ENCODE measurements around the gene BTD. TPM values are rescaled to one million over a fixed set of nuclear protein-coding genes. Genes with fewer than 3 reads are reported as not detected.

The BTD gene
- total and polyA plus RNA-seq, 2 experiments from 2014 or later: 17.8 to 20.0 TPM

DNA sequence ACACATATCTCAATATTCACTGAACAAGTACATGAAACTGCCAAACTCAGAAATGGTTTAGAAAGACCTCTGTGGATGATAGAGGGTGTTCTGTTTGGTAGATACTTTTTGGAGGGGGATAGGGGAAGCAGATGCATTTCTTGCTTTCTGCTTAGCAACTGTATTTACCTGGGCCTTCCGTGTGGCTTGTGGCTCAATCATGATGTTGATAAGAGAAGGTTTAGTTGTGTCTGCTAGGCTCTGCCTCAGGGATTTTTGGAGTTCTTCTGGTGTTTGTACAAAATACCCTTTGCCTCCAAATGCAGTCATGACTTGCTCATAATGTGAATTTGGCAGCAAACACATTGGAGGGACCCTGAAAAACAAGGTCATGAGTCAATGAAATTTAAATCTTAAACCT lies 38.4 kb upstream of the BTD start:
- H3K4me3 Mint-ChIP-seq: no peak overlapping the region
- H3K4me3 ChIP-seq: no peak overlapping the region
- no peaks in the 10 kb centered on the region; the same call in 1 of the 2 replicates for H3F3A ChIP-seq (replicated peaks; ENCODE audit: low read depth)
- H4K20me1 ChIP-seq (replicated peaks; ENCODE audit: insufficient read depth): no peaks in the 10 kb centered on the region; the same call in 1 of the 2 replicates
- no peak overlapping the region for H3K4me2 ChIP-seq
- no peaks in the 10 kb centered on the region for H3K27me3 Mint-ChIP-seq (ENCODE audit: insufficient read depth, low read depth, poor library complexity)
- no peaks in the 10 kb centered on the region for H3K4me1 ChIP-seq (ENCODE audit: insufficient read depth)
- no peak overlapping the region for H3K27ac ChIP-seq (ENCODE audit: low read depth)
- H2AFZ ChIP-seq: no peak overlapping the region
- TF ChIP-seq ZNF462 (CRISPR knock-in tag; IDR thresholded peaks at IDR 0.05) (no peak), EZH2phosphoT487 (IDR thresholded peaks at IDR 0.05; ENCODE audit: unreplicated experiment) (no peak), JUNB (IDR thresholded peaks at IDR 0.05; ENCODE audit: unreplicated experiment) (no peak), POLR2AphosphoS5 (IDR thresholded peaks at IDR 0.05; ENCODE audit: low read depth) (no peak), ETS1 (IDR thresholded peaks at IDR 0.05) (no peak), ZNF331 (CRISPR knock-in tag; IDR thresholded peaks at IDR 0.05; ENCODE audit: low read depth) (no peak), STAT1 (IDR thresholded peaks at IDR 0.05; ENCODE audit: unreplicated experiment) (no peak), CREB1 (CRISPR knock-in tag; IDR thresholded peaks at IDR 0.05; ENCODE audit: low read depth) (no peak), ZNF114 (CRISPR knock-in tag; IDR thresholded peaks at IDR 0.05) (no peak), NANOG (IDR thresholded peaks at IDR 0.05; ENCODE audit: borderline replicate concordance) (no peak), EZH2 (IDR thresholded peaks at IDR 0.05; ENCODE audit: low read depth, unreplicated experiment) (no peak)
- TF ChIP-seq, protein P1, sequence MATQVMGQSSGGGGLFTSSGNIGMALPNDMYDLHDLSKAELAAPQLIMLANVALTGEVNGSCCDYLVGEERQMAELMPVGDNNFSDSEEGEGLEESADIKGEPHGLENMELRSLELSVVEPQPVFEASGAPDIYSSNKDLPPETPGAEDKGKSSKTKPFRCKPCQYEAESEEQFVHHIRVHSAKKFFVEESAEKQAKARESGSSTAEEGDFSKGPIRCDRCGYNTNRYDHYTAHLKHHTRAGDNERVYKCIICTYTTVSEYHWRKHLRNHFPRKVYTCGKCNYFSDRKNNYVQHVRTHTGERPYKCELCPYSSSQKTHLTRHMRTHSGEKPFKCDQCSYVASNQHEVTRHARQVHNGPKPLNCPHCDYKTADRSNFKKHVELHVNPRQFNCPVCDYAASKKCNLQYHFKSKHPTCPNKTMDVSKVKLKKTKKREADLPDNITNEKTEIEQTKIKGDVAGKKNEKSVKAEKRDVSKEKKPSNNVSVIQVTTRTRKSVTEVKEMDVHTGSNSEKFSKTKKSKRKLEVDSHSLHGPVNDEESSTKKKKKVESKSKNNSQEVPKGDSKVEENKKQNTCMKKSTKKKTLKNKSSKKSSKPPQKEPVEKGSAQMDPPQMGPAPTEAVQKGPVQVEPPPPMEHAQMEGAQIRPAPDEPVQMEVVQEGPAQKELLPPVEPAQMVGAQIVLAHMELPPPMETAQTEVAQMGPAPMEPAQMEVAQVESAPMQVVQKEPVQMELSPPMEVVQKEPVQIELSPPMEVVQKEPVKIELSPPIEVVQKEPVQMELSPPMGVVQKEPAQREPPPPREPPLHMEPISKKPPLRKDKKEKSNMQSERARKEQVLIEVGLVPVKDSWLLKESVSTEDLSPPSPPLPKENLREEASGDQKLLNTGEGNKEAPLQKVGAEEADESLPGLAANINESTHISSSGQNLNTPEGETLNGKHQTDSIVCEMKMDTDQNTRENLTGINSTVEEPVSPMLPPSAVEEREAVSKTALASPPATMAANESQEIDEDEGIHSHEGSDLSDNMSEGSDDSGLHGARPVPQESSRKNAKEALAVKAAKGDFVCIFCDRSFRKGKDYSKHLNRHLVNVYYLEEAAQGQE (IDR thresholded peaks at IDR 0.05; ENCODE audit: unreplicated experiment): no peak
- TF ChIP-seq, protein P2, sequence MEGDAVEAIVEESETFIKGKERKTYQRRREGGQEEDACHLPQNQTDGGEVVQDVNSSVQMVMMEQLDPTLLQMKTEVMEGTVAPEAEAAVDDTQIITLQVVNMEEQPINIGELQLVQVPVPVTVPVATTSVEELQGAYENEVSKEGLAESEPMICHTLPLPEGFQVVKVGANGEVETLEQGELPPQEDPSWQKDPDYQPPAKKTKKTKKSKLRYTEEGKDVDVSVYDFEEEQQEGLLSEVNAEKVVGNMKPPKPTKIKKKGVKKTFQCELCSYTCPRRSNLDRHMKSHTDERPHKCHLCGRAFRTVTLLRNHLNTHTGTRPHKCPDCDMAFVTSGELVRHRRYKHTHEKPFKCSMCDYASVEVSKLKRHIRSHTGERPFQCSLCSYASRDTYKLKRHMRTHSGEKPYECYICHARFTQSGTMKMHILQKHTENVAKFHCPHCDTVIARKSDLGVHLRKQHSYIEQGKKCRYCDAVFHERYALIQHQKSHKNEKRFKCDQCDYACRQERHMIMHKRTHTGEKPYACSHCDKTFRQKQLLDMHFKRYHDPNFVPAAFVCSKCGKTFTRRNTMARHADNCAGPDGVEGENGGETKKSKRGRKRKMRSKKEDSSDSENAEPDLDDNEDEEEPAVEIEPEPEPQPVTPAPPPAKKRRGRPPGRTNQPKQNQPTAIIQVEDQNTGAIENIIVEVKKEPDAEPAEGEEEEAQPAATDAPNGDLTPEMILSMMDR (conservative IDR thresholded peaks at IDR 0.05; ENCODE audit: low read depth in 2 of 2): no peak
- DNase-seq (ENCODE audit: low spot score) (no peak), ATAC-seq (no peak)
- no peaks in the 10 kb centered on the region for H3K4me1 Mint-ChIP-seq
- no peaks in the 10 kb centered on the region for H3K79me2 ChIP-seq (replicated peaks; ENCODE audit: insufficient read depth)
- peaks cover 28% of the 10 kb centered on the region for H3K36me3 ChIP-seq (ENCODE audit: insufficient read depth)
- no peaks in the 10 kb centered on the region for H3K27me3 ChIP-seq (ENCODE audit: insufficient read depth)
- H3K27ac Mint-ChIP-seq: no peak overlapping the region
- H3K9me3 Mint-ChIP-seq: no peaks in the 10 kb centered on the region
- no peaks in the 10 kb centered on the region for H3K9me2 ChIP-seq (ENCODE audit: insufficient read depth)
- peaks cover 58% of the 10 kb centered on the region for H3K36me3 Mint-ChIP-seq (ENCODE audit: low read depth)
